NK-92 treated with Interleukin-12 subunit alpha and Interleukin-12 subunit beta, amount 100 ng/mL, for 24 hours (cell line): ENCODE measurements around the gene RXRG.

Experiments used
- DNase-seq: peaks from one replicate; lab custom pipeline; 2025; lab: John Stamatoyannopoulos, UW

Gene RXRG

GRCh38 chr1:165369255-165369848, 75.6 kb downstream of the RXRG start:
- DNase-seq = peak; percentile 13

- peak; percentile 46 for DNase-seq
These were observed 77.4 kb downstream of the RXRG start for GRCh38 chr1:165367375-165367993.

GRCh38 chr1:165365341-165365740, 79.6 kb downstream of the RXRG start:
- no peak for DNase-seq

- no peak for DNase-seq
These were observed 80.3 kb downstream of the RXRG start for GRCh38 chr1:165364568-165365133.

- DNase-seq = no peak
These were observed 88.0 kb downstream of the RXRG start for GRCh38 chr1:165356876-165357275.

GRCh38 chr1:165355977-165356811, 88.7 kb downstream of the RXRG start, which contains the start of gene LMX1A:
Gene LMX1A, minus strand, starts transcription at chr1:165356715. Its CDS starts 1,156 bp downstream, at chr1:165355559.
- no peak for DNase-seq

GRCh38 chr1:165355139-165355976, 89.6 kb downstream of the RXRG start:
- no peak for DNase-seq

- no peak for DNase-seq
These were observed 90.2 kb downstream of the RXRG start for GRCh38 chr1:165354739-165355138.

- no peak for DNase-seq
These were observed 90.9 kb downstream of the RXRG start for GRCh38 chr1:165353731-165354671.

- no peak for DNase-seq
These were observed 92.3 kb downstream of the RXRG start for GRCh38 chr1:165352442-165353293.

- DNase-seq = no peak
These were observed 93.0 kb downstream of the RXRG start for GRCh38 chr1:165351863-165352441.
